Stimulated activated naive CD8-positive, alpha-beta T cell treated with anti-CD3 and anti-CD28 coated beads, Interleukin-15, Interleukin-2, amounts not matched to agents 100 U/mL and 50 U/mL, for 24 hours (primary cell): ENCODE measurements around the gene MTHFD2.
"Not testable (repeated sequence)": the region's sequence is repeated elsewhere in the genome, so short reads cannot be mapped to it uniquely, and the experiment has no call there.

Experiments used
- ATAC-seq: fragments of 150-1000 bp; cut with Tn5 transposase; one replicate; pipeline ENCODE4 v1.10.0; 2021
- DNase-seq: peaks from one replicate; pipeline ENCODE4 v3.0.0; 2021

Gene MTHFD2

DNA sequence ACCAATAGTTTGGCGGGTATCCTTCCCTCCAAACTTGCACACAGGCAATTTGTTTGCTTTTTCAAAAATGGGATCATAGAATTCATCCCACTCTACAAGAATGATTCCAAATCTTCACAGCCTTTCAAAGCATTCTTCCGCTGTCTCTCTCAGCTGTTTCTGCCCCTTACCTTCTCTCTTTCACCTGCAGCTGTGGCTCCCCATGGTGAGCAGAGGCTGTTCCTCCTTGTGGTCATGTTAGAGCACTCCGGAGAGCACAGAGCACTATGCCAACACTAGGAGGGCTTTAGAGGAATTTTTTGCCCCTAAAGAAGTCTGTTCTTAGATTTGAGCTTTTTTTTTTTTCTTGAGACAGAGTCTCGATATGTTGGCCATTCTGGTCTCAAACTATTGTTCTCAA is 30.4 kb downstream of the MTHFD2 start:
- no peak for DNase-seq
- ATAC-seq = no peak

DNA sequence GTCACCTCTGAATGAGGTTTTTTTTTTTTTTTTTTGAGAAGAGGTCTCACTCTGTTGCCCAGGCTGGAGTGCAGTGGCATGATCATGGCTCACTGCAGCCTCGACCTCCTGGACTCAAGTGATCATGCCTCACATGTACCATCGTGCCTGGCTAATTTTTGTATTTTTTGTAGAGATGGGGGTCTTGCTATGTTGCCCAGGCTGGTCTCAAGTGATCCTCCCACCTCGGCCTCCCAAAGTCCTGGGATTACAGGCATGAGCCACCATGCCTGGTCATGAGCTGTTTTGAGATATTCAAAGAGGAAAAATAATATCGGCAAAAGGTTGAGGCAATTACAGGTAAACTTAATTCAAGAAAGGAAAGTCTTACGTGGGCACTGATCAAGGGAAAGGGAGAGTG is 31.4 kb downstream of the MTHFD2 start:
- ATAC-seq, DNase-seq: not testable (repeated sequence)

DNA sequence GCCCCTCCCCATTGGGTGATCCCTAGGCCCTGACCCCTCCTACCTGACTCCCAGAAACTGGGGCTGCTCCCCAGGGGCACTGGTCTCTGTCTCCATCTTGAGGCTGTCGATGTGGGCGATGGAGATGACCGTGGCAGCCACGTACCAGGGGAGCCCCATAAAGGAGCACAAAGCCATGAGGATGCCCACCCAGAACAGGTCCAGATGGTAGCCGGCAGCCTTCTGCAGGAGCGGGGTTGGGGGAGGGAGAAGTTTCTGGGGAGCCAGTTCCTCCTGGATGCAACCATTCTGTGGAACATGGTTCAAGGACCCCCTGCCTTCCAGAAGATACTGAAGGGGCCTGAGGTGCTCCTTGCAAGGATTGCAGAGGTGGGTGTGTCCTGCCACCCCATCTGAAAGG is 34.0 kb downstream of the MTHFD2 start:
- no peak for DNase-seq
- ATAC-seq = no peak

DNA sequence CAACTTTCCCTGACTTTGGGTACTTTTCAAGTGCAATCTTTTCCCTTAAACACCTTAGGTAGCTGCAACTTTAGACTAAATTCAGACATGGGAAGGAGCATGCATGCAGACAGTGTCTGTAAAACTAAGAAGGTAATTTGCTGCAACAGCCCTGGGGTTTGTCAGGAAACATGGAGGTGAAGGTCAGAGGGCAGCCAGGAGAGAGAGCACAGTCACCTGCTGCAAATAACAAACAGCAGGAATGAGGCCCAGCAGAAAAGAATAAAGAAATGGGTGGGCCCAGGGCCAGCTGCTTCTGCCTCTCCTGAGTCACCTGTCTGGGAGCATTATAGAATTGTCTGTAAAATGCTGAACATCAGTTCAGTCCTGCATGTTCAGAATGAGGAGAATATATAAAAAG is 35.2 kb downstream of the MTHFD2 start:
- DNase-seq (no peak), ATAC-seq (no peak)

DNA sequence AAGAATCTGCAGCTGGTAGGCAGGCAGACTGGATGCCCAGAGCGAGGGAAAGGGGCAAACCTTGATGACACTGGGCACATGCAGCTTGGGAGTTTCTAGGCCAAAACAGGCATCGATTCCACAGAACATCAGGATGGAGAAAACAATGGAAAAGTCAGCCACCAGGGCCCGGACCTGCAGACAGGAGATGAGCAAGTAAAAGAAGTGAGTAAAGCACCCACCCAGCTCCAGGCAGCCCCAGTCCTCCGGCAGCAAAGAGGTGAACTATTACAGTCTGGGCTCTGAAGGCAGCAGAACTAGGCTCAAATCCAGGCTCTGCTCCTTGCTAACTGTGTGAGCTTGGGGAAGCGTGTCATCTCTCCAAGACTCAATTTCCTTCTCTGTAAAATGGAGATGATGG is 36.6 kb downstream of the MTHFD2 start:
- no peak for ATAC-seq
- no peak for DNase-seq

DNA sequence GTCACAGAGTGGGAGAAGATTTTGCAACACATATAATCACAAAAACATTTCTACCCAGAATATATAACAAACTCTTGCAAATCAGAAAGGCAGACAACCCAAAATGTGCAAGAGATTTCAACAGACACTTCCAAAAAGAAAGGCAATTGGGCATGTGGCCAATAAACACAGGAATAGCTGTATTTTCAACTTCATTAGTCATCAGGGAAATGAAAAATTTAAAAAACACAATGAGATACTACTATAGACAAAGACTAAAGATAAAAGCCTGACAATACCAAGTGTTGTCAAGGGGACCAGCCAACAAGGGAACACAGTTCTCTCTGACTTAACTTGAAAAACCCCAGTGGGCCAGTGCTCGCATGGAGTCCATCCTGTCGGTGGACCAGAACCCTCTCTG is 40.5 kb downstream of the MTHFD2 start:
- DNase-seq = no peak

DNA sequence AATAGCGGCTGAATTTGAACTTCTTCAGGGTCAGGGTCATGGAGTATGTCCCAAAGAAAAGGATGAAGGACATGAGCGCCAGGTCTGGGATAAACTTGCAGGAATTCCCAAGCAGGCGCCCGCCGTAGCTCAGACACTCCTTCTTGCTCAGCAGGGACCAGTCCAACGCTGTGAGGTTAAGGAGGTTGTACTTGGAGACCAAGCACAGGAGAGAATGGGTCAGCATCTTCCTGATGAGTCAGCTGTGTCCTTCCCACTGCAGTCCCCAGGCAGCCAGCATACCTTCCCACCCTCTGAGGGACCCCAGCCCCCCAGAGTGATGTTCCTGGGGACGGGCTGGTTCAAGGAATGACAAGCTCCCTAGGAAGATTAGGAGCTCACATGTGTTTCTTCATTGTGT is 40.9 kb downstream of the MTHFD2 start:
- DNase-seq (no peak), ATAC-seq (no peak)

More for the DNA sequence above, 40.5 kb downstream of the MTHFD2 start:
- ATAC-seq = no peak

DNA sequence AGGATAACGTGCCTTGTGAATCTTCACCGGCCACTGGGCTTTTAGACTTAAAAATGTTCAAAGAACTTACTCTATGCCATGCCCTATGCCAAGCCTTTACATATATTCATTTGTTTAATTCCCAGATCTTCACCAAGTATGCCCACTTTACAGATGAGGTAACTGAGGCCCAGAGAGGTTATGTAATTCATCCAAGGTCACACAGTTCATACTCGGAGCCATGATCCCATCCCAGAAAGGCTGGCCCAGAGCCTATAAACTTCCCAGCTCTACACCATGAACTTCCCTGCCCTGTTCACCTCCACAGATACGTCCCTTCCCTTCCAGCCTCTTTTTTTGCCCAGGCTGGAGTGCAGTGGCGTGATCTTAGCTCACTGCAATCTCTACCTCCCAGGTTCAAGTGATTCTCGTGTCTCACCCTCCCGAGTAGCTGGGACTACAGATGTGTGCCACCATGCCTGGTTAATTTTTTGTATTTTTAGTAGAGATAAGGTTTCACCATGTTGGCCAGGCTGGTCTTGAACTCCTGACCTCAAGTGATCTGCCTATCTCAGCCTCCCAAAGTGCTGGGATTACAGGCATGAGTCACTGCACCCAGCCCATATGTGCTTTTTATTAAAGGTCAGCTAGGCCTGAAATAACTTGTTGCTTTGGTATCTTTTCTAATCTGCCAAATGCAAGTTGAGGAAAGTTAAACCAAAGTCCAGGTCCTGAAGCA is 44.1 kb downstream of the MTHFD2 start:
- DNase-seq (no peak), ATAC-seq (no peak)

DNA sequence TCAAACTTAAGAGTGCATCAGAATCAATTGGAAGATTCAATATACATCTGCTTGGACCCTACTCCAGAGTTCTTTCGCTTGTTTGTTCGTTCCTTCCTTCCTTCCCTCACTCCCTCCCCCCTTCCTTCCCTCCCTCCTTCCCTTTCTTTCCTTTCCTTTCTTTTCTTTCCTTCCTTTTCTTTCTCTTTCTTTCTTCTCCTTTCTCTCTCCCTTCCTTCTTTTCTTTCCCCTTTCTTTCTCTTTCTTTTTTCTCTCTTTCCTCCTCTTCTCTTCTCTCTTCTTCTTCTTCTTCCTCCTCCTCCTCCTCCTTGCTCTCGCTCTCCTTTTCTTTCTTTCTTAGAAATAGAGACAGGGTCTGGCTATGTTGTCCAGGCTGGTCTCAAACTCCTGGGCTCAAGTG is 45.9 kb downstream of the MTHFD2 start:
- no peak for DNase-seq
- ATAC-seq = no peak

DNA sequence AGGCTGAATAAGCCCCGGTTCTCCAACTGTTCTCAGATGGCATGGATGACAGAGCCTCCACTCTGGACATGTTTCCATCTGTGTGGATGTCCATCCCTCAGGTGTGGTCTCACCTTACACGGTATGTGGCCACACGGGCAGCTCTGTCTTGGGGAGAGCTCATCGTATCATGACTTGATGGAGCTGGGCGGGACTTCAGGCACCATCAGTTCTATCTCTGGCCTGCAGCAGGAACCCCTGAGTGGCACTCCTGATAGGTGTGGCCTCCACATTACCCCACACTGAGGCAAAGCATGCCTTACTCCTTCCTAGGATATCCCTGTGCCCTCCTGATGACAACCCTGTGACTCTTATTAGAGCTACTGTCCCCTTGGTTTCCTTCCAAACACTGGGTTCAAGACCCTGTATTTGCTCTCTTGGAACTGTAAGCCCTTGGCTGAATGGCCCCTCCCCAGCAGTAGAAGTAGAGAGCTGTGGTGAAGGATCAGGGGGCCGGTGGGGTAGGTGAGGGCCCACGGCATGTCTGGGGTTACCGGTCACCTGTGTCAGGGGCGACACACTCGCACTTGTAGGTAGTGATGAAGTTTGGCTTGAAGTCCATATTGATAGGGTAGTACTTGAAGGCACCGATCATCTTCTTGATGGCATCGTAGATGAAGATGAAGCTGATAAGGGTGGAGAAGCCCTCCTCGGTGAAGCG is 48.2 kb downstream of the MTHFD2 start:
- ATAC-seq (no peak), DNase-seq (no peak)

DNA sequence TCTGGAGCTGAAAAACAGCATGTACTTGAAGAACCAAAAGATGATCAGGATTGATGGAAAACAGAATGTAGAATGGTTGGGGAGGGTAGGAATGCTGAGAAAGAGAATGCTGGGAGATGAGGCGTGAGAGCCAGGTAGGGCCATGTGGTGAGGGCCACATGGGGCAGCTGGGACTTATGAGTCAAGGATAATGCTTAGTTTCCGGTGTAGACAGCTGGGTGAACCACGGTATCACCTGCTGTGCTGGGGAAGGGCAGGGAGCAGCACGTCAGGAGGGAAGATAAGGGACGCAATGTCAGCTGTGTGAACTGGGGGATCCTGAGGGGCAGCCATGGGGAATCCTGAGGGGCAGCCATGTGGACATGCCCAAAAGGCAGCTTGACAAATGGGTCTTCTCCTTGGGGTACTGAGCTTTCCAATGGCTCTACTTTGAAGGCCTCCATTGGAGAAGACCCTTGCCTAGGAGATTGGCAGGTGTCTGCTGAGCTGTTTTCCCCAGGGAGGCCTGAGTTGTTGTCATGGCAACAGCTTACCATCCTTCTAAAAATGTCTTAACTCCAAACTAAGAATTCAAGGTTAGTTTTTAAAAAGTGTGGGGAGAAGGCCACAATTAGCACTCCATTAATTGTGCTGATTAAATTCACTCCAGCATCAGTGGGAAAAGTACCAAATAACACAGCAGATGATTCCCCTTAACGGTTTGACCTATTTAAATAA is 51.1 kb downstream of the MTHFD2 start:
- no peak for ATAC-seq
- no peak for DNase-seq

DNA sequence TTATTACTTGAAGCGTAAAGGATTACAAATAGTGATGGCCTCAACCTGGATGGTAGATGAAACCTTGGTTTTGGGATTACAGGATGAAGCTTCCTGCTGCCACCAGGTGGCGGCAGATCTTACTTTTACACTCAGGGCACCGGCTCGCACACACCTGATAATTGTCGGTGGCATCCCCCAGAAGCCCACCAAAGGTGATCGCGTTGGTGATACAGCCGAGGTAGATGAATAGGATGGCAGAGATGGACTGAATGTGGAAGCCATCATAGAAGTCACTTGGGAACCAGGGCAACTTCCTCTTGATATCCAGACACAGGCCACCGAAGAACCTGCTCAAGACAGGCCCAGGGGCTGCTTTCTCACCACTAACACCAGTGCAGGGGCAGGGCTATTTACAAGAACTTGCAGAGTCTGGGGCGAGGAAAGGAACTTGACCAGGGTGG is 51.8 kb downstream of the MTHFD2 start:
- DNase-seq = peak; percentile 58

DNA sequence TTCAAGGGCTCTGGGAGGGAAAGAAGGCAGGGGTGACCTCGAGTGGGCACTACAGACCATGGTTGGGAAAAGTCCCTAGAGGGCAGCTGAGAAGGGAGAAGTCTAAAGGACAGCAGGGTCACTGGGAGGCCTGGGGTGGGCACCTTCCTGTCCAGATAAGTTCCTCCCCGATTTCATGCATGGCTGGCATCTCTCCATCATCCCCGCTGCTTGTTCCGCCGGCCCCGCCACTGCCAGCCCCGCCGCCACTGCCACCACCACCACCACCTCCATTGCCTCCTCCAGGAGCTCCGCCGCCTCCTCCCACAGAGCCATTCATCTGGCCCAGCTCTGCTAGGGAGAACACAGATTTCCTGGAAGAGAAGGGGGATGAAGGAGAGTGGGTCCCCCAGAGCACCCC is 53.6 kb downstream of the MTHFD2 start:
- DNase-seq (no peak), ATAC-seq (no peak)

More for the DNA sequence above, 51.8 kb downstream of the MTHFD2 start:
- peak; percentile 52 for ATAC-seq

DNA sequence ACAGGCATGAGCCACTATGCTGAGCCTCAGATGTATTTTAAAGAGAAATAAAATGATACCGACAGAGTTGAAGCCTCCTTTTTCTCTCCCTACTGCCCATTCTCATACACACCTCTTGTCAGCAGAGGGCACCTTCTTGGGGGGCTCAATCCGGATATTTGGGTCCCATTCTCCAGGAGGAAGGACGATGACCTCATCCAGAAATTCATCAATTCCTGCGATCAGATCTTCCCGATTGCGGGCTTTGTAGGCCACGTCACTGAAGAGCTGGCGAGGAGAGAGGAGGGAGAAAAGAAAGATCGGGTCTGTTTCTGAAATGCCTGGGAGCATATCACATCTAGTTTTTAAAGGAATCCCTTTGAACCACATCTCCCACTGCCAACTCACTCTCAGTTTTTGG is 54.4 kb downstream of the MTHFD2 start:
- DNase-seq = no peak
- ATAC-seq = no peak

DNA sequence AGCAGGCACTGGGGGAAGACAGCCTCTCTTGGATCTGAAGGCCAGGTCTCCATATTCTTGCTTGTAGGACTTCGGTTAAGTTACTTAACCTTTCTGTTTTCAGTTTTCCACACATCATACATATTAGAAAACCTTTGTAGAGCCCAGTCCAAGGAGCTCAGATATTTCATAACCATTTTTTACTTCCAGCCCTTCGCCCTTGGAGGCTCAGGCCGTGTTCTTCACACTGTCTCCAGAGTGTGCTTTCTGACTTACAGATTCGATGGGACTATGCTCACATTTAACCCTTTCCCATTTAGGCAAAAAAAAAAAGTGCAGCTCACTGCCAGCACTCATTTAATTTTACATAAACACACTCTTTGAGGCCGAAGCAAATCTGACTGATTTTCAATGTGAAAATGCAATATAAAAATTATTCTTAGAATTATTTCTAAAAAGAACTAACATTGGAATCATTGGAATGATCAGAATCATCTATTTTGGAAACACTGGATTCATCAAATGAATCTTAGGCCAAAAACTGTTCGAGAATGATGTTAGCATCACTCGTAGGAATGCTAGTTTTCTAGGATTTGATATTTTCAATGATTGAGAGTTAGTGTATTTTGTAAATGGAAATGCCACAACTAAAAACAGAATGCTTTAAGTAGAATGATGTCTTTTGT is 55.0 kb downstream of the MTHFD2 start:
- DNase-seq = no peak
- no peak for ATAC-seq

DNA sequence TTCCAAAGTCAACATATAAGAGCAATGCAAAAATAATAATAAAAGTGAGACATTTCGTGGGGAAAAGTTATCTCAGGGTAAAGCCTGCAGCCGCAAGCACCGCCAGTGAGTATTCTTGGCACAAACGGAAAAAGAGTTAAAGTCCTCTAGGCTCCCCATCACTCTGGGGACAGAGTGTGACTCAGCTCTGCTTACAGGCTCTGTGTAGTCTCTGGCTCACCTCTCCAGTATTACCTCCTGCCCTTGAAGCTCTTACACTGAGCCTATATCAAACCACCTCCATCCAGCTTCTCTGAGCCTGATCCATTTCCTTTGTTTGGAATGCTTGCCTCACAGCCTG is 55.5 kb downstream of the MTHFD2 start:
- no peak for DNase-seq
- peak; percentile 28 for ATAC-seq

DNA sequence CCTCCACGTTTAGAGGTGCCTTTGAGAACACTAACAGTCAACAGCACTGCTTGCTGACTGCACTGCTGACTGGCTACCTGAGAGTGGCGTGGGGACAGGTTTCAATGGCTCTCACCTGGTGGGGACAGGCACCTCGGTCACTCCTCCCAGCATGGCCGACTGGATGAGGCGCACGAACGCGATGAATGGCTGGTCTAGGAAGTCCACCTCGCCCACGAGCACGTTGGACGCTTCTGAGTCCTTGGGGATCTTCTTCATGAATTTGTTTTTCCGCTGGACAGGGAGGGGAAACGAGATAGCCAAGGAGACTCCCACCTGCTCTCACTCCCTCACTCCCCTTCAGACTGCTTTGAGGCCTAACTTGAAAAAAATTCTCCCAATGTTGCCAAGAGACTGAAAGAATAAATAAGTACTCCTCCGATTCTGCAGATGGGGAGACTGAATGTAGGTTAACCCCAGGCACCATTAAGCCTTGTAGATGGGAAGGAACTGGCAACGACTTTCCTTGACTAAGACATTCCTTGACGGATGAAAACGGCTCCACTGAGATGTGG is 57.3 kb downstream of the MTHFD2 start:
- no peak for DNase-seq
- ATAC-seq = no peak

DNA sequence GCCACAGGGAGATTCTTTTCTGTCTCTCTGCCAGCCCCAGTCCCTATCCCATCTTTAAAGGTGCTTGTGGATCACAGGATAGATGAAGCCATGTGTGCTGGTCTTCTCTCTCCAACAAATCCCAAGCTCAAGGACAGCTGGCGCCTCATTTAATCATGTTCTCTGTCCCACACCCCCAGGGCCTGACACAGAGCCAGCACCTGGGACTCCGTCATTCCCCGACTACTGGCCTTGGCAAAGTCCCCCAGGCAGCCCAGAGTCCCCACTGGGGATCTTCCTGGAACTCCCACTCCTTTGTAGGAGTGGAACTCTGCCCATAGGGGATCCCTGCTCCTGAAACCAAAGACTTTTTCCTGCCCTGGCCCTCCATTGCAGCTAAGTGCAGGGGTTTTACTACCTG is 60.8 kb downstream of the MTHFD2 start:
- no peak for ATAC-seq

DNA sequence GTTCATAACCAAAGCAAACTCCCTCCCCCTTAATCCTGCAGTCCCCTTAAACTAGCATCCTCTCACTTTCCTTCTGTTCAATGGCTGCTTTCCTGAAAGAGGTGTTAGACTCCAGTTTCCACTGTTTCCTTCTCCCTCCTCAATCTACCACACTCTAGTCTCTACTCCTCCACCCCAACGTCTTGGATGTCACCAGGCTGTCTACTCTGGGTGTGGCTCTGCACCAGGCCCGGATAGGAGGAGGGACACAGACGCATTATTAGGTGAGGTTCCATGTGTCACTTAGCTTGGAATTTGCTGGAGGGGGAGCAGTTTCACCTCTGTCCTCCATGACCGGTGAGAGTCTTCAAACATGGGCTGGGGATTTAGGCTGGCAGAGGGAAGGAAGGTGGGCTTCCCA is 61.3 kb downstream of the MTHFD2 start:
- DNase-seq = no peak

More for the DNA sequence above, 60.8 kb downstream of the MTHFD2 start:
- no peak for DNase-seq

DNA sequence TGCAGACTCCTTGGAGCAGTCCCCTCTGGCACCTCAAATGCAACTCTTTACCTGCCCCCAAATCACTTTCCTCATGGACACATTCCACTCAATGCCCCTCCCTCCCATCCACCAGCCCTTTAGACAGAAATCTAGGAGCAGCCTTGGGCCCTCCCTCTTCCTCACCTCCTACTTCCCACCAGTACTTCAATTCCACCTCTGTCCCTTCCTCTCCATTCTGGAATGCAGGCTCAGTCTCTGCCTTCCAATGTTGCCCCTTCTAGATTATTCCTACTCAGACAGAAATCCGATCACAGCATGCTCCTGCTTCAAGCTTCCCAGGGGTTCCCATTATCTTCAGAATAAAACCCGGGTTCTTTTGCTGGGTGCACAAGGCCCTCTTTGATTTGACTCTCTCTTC is 62.1 kb downstream of the MTHFD2 start:
- no peak for ATAC-seq
- no peak for DNase-seq

More for the DNA sequence above, 61.3 kb downstream of the MTHFD2 start:
- no peak for ATAC-seq

DNA sequence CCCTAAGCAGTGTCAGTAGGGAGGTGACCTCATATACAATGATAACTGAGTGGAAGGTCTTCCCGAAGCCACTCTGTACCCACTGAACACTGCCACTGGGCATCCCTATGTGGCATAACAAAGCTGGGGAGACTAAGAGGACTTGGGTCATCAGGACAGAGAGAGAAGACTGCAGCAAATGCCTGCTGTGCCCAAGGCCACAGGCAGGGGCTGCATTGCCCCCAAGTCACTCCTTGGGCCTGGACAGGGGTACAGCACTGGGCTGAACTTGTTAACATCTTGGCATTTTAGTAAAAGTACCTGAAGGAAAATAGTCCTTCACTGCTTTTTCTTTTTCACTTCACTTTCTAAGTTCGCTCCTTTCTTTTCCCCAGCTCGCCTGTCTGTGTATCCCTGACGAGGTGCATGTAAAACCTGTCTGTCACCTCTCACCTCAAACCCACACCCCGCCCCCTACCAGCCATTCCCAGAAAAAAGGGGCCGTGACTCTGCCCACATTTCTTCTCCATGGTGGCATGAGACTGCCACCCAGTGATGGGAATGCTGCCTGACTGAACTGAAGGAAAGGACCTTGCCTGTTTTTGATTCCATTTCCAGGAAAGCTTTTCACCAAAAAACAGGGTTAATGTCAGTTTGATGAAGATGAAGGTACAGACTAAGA is 62.9 kb downstream of the MTHFD2 start:
- DNase-seq (no peak), ATAC-seq (no peak)

DNA sequence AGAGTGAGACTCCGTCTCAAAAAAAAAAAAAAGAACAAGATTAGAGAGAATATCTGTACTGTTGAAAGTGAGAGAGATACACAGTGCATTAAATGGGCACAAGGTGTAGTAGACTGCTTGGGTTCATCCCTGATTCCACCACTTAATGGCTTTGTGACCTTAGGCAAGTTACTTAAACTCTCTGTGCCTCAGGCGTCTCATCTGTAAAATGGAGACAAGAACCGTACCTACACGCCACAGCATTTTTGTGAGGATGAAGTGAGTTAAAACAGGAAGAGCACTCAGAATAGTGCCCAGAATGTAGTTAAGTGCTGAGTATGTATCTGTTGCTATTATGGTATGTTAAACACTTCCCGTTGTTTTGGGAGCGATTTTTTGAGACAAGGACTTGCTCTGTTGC is 64.3 kb downstream of the MTHFD2 start:
- DNase-seq = no peak
- ATAC-seq = no peak
